GM12875 (cell line): ENCODE measurements around the gene HSPA1B.
"Not testable (repeated sequence)": the region's sequence is repeated elsewhere in the genome, so short reads cannot be mapped to it uniquely, and the experiment has no call there.

Source experiments
- H3K4me3 ChIP-seq: one replicate; pipeline ENCODE4 v1.5.1; 2011; ENCODE audit warnings: low read depth, low read length, control low read depth
- TF ChIP-seq, protein P1 (sequence below): IDR thresholded peaks from 2 replicates; pipeline ENCODE4 v1.5.1; 2011; ENCODE audit warnings: low read depth, mild to moderate bottlenecking, control low read depth, inconsistent platforms, low read length, moderate library complexity, borderline replicate concordance; ENCODE audit not compliant: insufficient read depth

The HSPA1B gene

GRCh38 chr6:31851485-31851832, 23.9 kb downstream of the HSPA1B start:
- TF ChIP-seq, protein P1, sequence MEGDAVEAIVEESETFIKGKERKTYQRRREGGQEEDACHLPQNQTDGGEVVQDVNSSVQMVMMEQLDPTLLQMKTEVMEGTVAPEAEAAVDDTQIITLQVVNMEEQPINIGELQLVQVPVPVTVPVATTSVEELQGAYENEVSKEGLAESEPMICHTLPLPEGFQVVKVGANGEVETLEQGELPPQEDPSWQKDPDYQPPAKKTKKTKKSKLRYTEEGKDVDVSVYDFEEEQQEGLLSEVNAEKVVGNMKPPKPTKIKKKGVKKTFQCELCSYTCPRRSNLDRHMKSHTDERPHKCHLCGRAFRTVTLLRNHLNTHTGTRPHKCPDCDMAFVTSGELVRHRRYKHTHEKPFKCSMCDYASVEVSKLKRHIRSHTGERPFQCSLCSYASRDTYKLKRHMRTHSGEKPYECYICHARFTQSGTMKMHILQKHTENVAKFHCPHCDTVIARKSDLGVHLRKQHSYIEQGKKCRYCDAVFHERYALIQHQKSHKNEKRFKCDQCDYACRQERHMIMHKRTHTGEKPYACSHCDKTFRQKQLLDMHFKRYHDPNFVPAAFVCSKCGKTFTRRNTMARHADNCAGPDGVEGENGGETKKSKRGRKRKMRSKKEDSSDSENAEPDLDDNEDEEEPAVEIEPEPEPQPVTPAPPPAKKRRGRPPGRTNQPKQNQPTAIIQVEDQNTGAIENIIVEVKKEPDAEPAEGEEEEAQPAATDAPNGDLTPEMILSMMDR = no peak
- H3K4me3 ChIP-seq = no peak overlapping the region

- H3K4me3 ChIP-seq = not testable (repeated sequence)
Measured at GRCh38 chr6:31851980-31852718, 24.6 kb downstream of the HSPA1B start.

GRCh38 chr6:31857774-31858173, 30.2 kb downstream of the HSPA1B start:
- not testable (repeated sequence) for H3K4me3 ChIP-seq

DNA sequence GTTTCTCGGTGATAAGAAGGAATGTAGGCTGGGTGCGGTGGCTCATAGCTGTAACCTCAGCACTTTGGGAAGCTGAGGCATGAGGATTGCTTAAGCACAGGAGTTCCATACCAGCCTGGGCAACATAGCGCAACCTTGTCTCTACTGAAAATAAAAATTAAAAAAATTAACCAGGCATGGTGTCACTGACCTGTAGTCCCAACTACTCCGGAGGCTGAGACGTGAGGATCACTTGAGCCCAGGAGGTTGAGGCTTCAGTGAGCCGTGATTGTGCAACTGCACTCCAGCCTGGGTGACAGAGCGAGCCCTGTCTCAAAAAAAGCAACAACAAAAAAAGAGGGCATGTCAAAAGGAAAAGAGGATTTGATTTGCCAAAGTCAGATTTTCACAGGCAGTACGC, 31.2 kb downstream of the HSPA1B start:
- TF ChIP-seq, protein P1 = no peak
- no peak overlapping the region for H3K4me3 ChIP-seq

GRCh38 chr6:31859923-31860322, 32.4 kb downstream of the HSPA1B start:
- no peak overlapping the region for H3K4me3 ChIP-seq
- TF ChIP-seq, protein P1 = no peak

DNA sequence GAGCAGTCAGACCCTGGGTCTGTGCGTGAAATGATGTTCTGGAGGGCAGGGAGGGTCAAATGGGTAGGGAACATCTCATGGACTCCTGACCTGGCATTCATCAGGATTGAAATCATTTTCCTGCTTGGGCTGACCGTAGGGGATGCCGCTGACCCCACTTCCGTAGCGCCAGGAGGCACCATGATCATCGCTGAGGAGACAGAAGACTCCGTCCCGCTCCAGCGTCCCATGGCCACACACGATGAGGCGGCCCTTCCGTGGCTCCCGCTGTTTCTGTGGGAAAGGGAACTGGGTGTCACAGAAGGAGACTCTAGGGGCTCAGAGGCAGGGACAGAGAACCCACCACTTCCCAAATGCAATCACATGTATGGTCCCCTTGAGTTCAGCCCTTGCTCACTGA, 32.8 kb downstream of the HSPA1B start:
- H3K4me3 ChIP-seq = no peak overlapping the region
- TF ChIP-seq, protein P1 = no peak

DNA sequence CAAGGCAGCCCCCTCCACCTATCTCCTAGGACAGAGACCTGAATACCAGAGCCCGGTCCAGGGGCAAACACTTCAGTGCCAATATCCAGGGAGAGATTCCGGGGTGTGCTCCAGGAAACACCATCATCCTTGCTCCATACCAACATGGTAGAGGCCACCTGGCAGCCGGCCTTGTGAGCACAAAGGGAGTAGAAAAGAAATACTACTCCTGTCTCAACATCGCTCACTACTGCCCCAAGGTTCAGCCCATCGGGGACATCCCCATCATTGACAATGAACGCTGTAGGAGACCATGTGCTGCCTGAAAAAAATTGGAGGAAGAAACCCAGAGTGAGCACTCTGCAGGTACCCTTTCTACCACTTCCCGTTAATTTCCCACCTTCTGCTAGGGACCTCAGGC, 33.6 kb downstream of the HSPA1B start:
- TF ChIP-seq, protein P1 = no peak
- no peak overlapping the region for H3K4me3 ChIP-seq

DNA sequence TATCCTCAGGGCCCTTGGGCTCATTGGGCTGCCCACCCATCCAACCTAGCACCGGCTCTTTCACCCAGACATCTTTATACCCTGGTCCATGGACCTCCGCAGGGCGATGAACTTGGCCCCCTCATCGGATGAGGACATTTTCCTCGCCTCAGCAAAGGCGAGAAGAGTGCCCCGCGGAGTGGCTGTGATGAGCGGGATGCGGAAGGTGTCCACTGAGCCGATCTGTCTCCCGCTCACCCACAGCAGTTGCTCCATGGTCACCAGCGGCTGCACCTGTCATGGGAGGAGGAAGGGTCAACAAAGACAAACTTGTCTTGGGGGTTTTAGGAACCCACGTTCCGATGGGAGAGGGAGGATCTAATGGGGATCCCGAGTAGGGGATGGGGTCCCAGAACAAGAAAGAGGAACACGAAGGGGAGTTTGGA, 34.4 kb downstream of the HSPA1B start:
- TF ChIP-seq, protein P1 = no peak
- peak overlapping the region; percentile 78 for H3K4me3 ChIP-seq
